Keratinocyte (primary cell): ENCODE results near the gene MAPRE3. TPM values are rescaled to one million over a fixed set of nuclear protein-coding genes. Genes with fewer than 3 reads are reported as not detected.

Source experiments
- DNase-seq: peaks from one replicate; pipeline ENCODE4 v3.0.0-alpha.2; 2011; ENCODE audit warnings: low read depth, missing footprints, low spot score
- FAIRE-seq: peaks from 2 replicates; lab custom pipeline; 2011; peaks lifted over from hg19 to GRCh38; lab: Jason Lieb, UNC
- H2AFZ ChIP-seq: 2 replicates; pipeline ENCODE4 v1.6.0; 2012; ENCODE audit warnings: low read length, control low read depth, inconsistent platforms; ENCODE audit not compliant: control insufficient read depth
- H3K27ac ChIP-seq: 2 replicates; pipeline ENCODE4 v1.5.1; 2011; ENCODE audit warnings: low read length; ENCODE audit not compliant: control insufficient read depth, insufficient read depth
- H3K27me3 ChIP-seq: 3 replicates; pipeline ENCODE4 v1.6.0; 2011; ENCODE audit warnings: low read length; ENCODE audit not compliant: control insufficient read depth, insufficient read depth; ENCODE audit errors: extremely low read depth
- H3K36me3 ChIP-seq, 2 experiments: 2 replicates in 1 of 2; 3 replicates in 1 of 2; pipeline ENCODE4 v1.5.1; 2011; ENCODE audit warnings: low read length in 2 of 2, mild to moderate bottlenecking in 1 of 2; ENCODE audit not compliant: control insufficient read depth in 2 of 2, insufficient read depth in 2 of 2; ENCODE audit errors: extremely low read depth in 1 of 2
- H3K4me1 ChIP-seq: 3 replicates; pipeline ENCODE4 v1.5.1; 2011; ENCODE audit warnings: low read length; ENCODE audit not compliant: control insufficient read depth, insufficient read depth; ENCODE audit errors: extremely low read depth
- H3K4me2 ChIP-seq: 3 replicates; pipeline ENCODE4 v1.6.0; 2011; ENCODE audit warnings: low read depth, low read length; ENCODE audit not compliant: control insufficient read depth, insufficient read depth; ENCODE audit errors: extremely low read depth
- H3K4me3 ChIP-seq, 3 experiments: fragments of 200-600 bp in 1 of 3; sonication (generic) in 1 of 3; 2 replicates in 2 of 3; 3 replicates in 1 of 3; pipeline ENCODE4 v1.5.1; 2011 to 2016; ENCODE audit warnings: low read length in 3 of 3, mild to moderate bottlenecking in 3 of 3, control low read depth in 2 of 3, inconsistent platforms in 1 of 3, low read depth in 1 of 3, mixed read lengths in 1 of 3, mixed run types in 1 of 3, moderate library complexity in 1 of 3; ENCODE audit not compliant: control insufficient read depth in 2 of 3, insufficient read depth in 2 of 3; ENCODE audit errors: extremely low read depth in 1 of 3
- H3K79me2 ChIP-seq: 2 replicates; pipeline ENCODE4 v1.6.0; 2012; ENCODE audit warnings: low read length; ENCODE audit not compliant: control insufficient read depth, insufficient read depth
- H3K9ac ChIP-seq: 3 replicates; pipeline ENCODE4 v1.6.0; 2011; ENCODE audit warnings: low read length; ENCODE audit not compliant: control insufficient read depth, insufficient read depth; ENCODE audit errors: extremely low read depth
- H3K9me1 ChIP-seq: 3 replicates; pipeline ENCODE4 v1.6.0; 2011; ENCODE audit warnings: low read length; ENCODE audit not compliant: control insufficient read depth, insufficient read depth; ENCODE audit errors: extremely low read depth
- H3K9me3 ChIP-seq: 2 replicates; pipeline ENCODE4 v1.5.1; 2012; ENCODE audit warnings: low read depth, low read length; ENCODE audit not compliant: control insufficient read depth
- H4K20me1 ChIP-seq: 3 replicates; pipeline ENCODE4 v1.6.0; 2011; ENCODE audit warnings: low read length; ENCODE audit not compliant: control insufficient read depth, insufficient read depth; ENCODE audit errors: extremely low read depth
- CTCF ChIP-seq, 3 experiments: IDR thresholded peaks in 1 of 3; conservative IDR thresholded peaks in 1 of 3; optimal IDR thresholded peaks in 1 of 3; 2 replicates in 2 of 3; 3 replicates in 1 of 3; pipeline versions ENCODE3 to v1.5.1; 2011; ENCODE audit warnings: low read length in 3 of 3, mild to moderate bottlenecking in 3 of 3, moderate library complexity in 2 of 3, control low read depth in 1 of 3, inconsistent platforms in 1 of 3; ENCODE audit not compliant: insufficient read depth in 2 of 3; ENCODE audit errors: extremely low read depth in 1 of 3
- EZH2 ChIP-seq: IDR thresholded peaks from one replicate; pipeline ENCODE4 v1.6.1; 2012; ENCODE audit warnings: inconsistent platforms, mild to moderate bottlenecking, low read length, moderate library complexity
- dilution Hi-C: fragments of 300-500 bp; cut with MboI; formaldehyde crosslinking; loops from one replicate; pipeline ENCODE4 v1.7.0; 2020; ENCODE audit warnings: low sequenced_read_pairs; ENCODE audit not compliant: extremely low pct_ligation_motif_present
- polyA plus RNA-seq, 5 experiments: library from polyadenylated mRNA; depleted of rRNA in 3 of 5; stranded (reverse) in 3 of 5; stranded (forward) in 1 of 5; unstranded in 1 of 5; fragments of >200 nt; gene quantifications; 1 replicate in 1 of 5; 2 replicates in 3 of 5; 3 replicates in 1 of 5; pipeline versions ENCODE4 v1.2.1 to v1.2.3, GENCODE V29; 2011 to 2012; ENCODE audit warnings: missing spikeins in 2 of 5, low read depth in 1 of 5, low replicate concordance in 1 of 5

Gene MAPRE3
- polyA plus RNA-seq, 1 donor (not counting 4 experiments of a cell fraction or from before 2014, with no cell fraction given), result 12.6 TPM

DNA sequence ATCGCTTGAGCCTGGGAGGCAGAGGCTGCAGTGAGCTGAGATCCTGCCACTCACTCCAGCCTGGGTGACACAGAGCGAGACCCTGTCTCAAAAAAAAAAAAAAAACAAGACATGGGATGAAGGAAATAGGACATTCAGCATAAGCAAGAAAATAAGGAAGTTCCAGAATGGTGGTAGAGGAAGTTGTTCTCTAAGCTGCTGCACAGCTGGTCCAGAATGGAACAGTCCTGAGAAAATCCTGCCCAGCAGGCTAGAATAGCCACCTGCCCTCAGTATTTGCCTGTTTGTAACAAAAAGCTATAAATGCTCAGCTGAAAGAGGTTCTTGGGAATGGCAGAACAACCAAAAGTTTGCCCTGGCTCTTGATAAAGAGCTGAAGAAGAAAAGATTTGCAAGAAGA is 11.1 kb upstream of the MAPRE3 start:
- no peak overlapping the region for H3K27ac ChIP-seq
- FAIRE-seq, result no peak
- no peaks in the 10 kb centered on the region for H3K36me3 ChIP-seq
- no peak overlapping the region for H2AFZ ChIP-seq
- H3K4me2 ChIP-seq, result no peak overlapping the region
- no peaks in the 10 kb centered on the region for H3K4me1 ChIP-seq
- H3K9me1 ChIP-seq, result no peaks in the 10 kb centered on the region
- H3K4me3 ChIP-seq, result no peak overlapping the region
- H3K9me3 ChIP-seq, result no peaks in the 10 kb centered on the region
- dilution Hi-C loops, result no loop called here
- no peak overlapping the region for H3K9ac ChIP-seq
- TF ChIP-seq EZH2 (no peak), CTCF (optimal IDR thresholded peaks at IDR 0.05 in 1 of 3, IDR thresholded peaks at IDR 0.05 in 1 of 3, conservative IDR thresholded peaks at IDR 0.05 in 1 of 3; ENCODE audit: extremely low read depth in 1 of 3, insufficient read depth in 2 of 3, low read length in 3 of 3) (no peak)
- peaks cover 27% of the 10 kb centered on the region for H3K27me3 ChIP-seq
- no peaks in the 10 kb centered on the region for H3K79me2 ChIP-seq
- no peak for DNase-seq
- H4K20me1 ChIP-seq, result no peaks in the 10 kb centered on the region

GRCh38 chr2:26964446-26965130 is 5.8 kb upstream of the MAPRE3 start:
- H3K79me2 ChIP-seq, result no peaks in the 10 kb centered on the region
- dilution Hi-C loops, result no loop called here
- TF ChIP-seq EZH2, result no peak
- no peak for TF ChIP-seq CTCF (optimal IDR thresholded peaks at IDR 0.05 in 1 of 3, IDR thresholded peaks at IDR 0.05 in 1 of 3, conservative IDR thresholded peaks at IDR 0.05 in 1 of 3; ENCODE audit: extremely low read depth in 1 of 3, insufficient read depth in 2 of 3, low read length in 3 of 3)
- DNase-seq (no peak), FAIRE-seq (no peak)
- peaks cover 7% of the 10 kb centered on the region for H3K27me3 ChIP-seq
- no peak overlapping the region for H3K4me2 ChIP-seq
- no peak overlapping the region for H3K27ac ChIP-seq
- no peaks in the 10 kb centered on the region for H3K36me3 ChIP-seq
- no peaks in the 10 kb centered on the region for H3K4me1 ChIP-seq
- H3K9me3 ChIP-seq, result no peaks in the 10 kb centered on the region
- no peaks in the 10 kb centered on the region for H4K20me1 ChIP-seq
- H3K9ac ChIP-seq, result no peak overlapping the region
- no peak overlapping the region for H3K4me3 ChIP-seq
- H2AFZ ChIP-seq, result no peak overlapping the region
- H3K9me1 ChIP-seq, result no peaks in the 10 kb centered on the region
